Effector memory CD8-positive, alpha-beta T cell (primary cell): ENCODE measurements around the gene WDR81.

Experiments used
- ATAC-seq: fragments of 150-1000 bp; cut with Tn5 transposase; replicated peaks from 2 replicates; pipeline ENCODE4 v1.10.0; 2021; ENCODE audit warnings: mild to moderate bottlenecking, moderate library complexity
- DNase-seq, 3 experiments: peaks; one replicate each; pipeline ENCODE4 v3.0.0; 2021
- H3K27ac Mint-ChIP-seq, 2 donors: one replicate each; pipeline ENCODE4 v1.8.0; 2022; ENCODE audit warnings: mild to moderate bottlenecking in 2 of 2, mixed read lengths in 2 of 2, moderate library complexity in 2 of 2
- H3K27me3 Mint-ChIP-seq, 2 donors: one replicate each; pipeline ENCODE4 v1.8.0; 2022; ENCODE audit warnings: mixed read lengths in 2 of 2
- H3K36me3 Mint-ChIP-seq: one replicate; pipeline ENCODE4 v1.8.0; 2022; ENCODE audit warnings: mild to moderate bottlenecking, moderate library complexity, mixed read lengths; ENCODE audit not compliant: insufficient read depth
- H3K4me1 Mint-ChIP-seq, 2 donors: one replicate each; pipeline ENCODE4 v1.8.0; 2022; ENCODE audit warnings: low read depth in 2 of 2, mixed read lengths in 2 of 2
- H3K4me3 Mint-ChIP-seq, 2 donors: one replicate each; pipeline ENCODE4 v1.8.0; 2022; ENCODE audit warnings: mild to moderate bottlenecking in 2 of 2, mixed read lengths in 2 of 2, moderate library complexity in 2 of 2
- H3K9me3 Mint-ChIP-seq, 2 donors: one replicate each; pipeline ENCODE4 v1.8.0; 2022; ENCODE audit warnings: mixed read lengths in 2 of 2

The WDR81 gene

GRCh38 chr17:1776328-1776727 lies 51.8 kb downstream of the WDR81 start:
- Mint-ChIP-seq H3K9me3 (no peaks in the 10 kb centered on the region), H3K4me1 (peaks cover 0 to 3% of the 10 kb centered on the region in 2 donors), H3K27ac (peak overlapping the region in 1 of 2 donors; percentile 32), H3K36me3 (peaks cover 26% of the 10 kb centered on the region), H3K4me3 (no peak overlapping the region), H3K27me3 (no peaks in the 10 kb centered on the region)
- DNase-seq (no peak), ATAC-seq (no peak)

GRCh38 chr17:1776857-1777256 lies 52.4 kb downstream of the WDR81 start:
- H3K27ac Mint-ChIP-seq, result peak overlapping the region; percentile 60 to 69
- H3K36me3 Mint-ChIP-seq, result peaks cover 30% of the 10 kb centered on the region
- H3K4me3 Mint-ChIP-seq, result no peak overlapping the region
- no peak for DNase-seq
- no peaks in the 10 kb centered on the region for H3K9me3 Mint-ChIP-seq
- no peak for ATAC-seq
- H3K27me3 Mint-ChIP-seq, result no peaks in the 10 kb centered on the region
- peaks cover 0 to 1% of the 10 kb centered on the region in 2 donors for H3K4me1 Mint-ChIP-seq

GRCh38 chr17:1779571-1780131 lies 55.1 kb downstream of the WDR81 start:
- H3K4me1 Mint-ChIP-seq, result no peaks in the 10 kb centered on the region
- no peaks in the 10 kb centered on the region for H3K27me3 Mint-ChIP-seq
- ATAC-seq (no peak), DNase-seq (no peak)
- peaks cover 52% of the 10 kb centered on the region for H3K36me3 Mint-ChIP-seq
- H3K9me3 Mint-ChIP-seq, result no peaks in the 10 kb centered on the region
- H3K4me3 Mint-ChIP-seq, result no peak overlapping the region
- H3K27ac Mint-ChIP-seq, result peak overlapping the region in 1 of 2 donors; percentile 58

GRCh38 chr17:1782171-1782567 lies 57.7 kb downstream of the WDR81 start:
- Mint-ChIP-seq H3K4me3 (no peak overlapping the region), H3K9me3 (no peaks in the 10 kb centered on the region), H3K4me1 (no peaks in the 10 kb centered on the region), H3K36me3 (peaks cover 67% of the 10 kb centered on the region), H3K27me3 (no peaks in the 10 kb centered on the region), H3K27ac (peak overlapping the region in 1 of 2 donors; percentile 16)
- no peak for DNase-seq
- ATAC-seq, result no peak

GRCh38 chr17:1783271-1783670 lies 58.8 kb downstream of the WDR81 start:
- DNase-seq, result no peak
- ATAC-seq, result no peak
- Mint-ChIP-seq H3K27ac (peak overlapping the region; percentile 16 to 32), H3K9me3 (no peaks in the 10 kb centered on the region), H3K4me1 (no peaks in the 10 kb centered on the region), H3K27me3 (no peaks in the 10 kb centered on the region), H3K36me3 (peaks cover 67% of the 10 kb centered on the region), H3K4me3 (no peak overlapping the region)

- Mint-ChIP-seq H3K36me3 (peaks cover 62% of the 10 kb centered on the region), H3K4me1 (no peaks in the 10 kb centered on the region), H3K9me3 (no peaks in the 10 kb centered on the region), H3K27ac (no peak overlapping the region), H3K27me3 (no peaks in the 10 kb centered on the region), H3K4me3 (no peak overlapping the region)
- DNase-seq (no peak), ATAC-seq (peak; percentile 51)
Observed at GRCh38 chr17:1783834-1784611, 59.5 kb downstream of the WDR81 start.

- Mint-ChIP-seq H3K36me3 (peaks cover 44% of the 10 kb centered on the region), H3K4me1 (no peaks in the 10 kb centered on the region)
- no peak for ATAC-seq
Observed at GRCh38 chr17:1785930-1786329, 61.4 kb downstream of the WDR81 start.

GRCh38 chr17:1786708-1787107 lies 62.2 kb downstream of the WDR81 start:
- Mint-ChIP-seq H3K4me1 (no peaks in the 10 kb centered on the region), H3K27me3 (no peaks in the 10 kb centered on the region), H3K27ac (no peak overlapping the region), H3K36me3 (peaks cover 37% of the 10 kb centered on the region), H3K9me3 (no peaks in the 10 kb centered on the region), H3K4me3 (no peak overlapping the region)
- ATAC-seq (no peak), DNase-seq (no peak)

More at GRCh38 chr17:1785930-1786329, 61.4 kb downstream of the WDR81 start:
- DNase-seq, result no peak
- Mint-ChIP-seq H3K4me3 (no peak overlapping the region), H3K9me3 (no peaks in the 10 kb centered on the region), H3K27me3 (no peaks in the 10 kb centered on the region), H3K27ac (peak overlapping the region in 1 of 2 donors; percentile 12)

- Mint-ChIP-seq H3K27ac (no peak overlapping the region), H3K9me3 (no peaks in the 10 kb centered on the region), H3K36me3 (peaks cover 32% of the 10 kb centered on the region), H3K4me1 (no peaks in the 10 kb centered on the region), H3K4me3 (no peak overlapping the region), H3K27me3 (no peaks in the 10 kb centered on the region)
- ATAC-seq (no peak), DNase-seq (no peak)
Observed at GRCh38 chr17:1787301-1787902, 62.9 kb downstream of the WDR81 start.
